Measurements from ENCODE around the gene GAS2.

DNA sequence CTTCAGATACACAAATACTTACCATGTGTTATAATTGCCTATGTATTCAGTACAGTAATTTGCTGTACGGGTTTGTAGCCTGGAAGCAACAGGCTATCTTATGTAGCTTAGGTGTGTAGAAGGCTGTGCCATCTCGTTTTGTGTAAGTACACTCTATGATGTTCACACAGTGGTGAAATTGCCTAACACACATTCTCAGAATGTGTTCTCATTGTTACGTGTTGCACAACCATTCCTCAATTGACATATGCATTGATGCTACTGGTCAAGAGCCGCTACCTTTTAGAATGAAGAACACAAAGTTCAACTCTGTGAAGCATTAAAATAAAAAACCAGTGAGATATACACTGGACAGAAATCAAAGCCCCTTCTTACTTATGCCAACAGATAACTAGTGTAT is 136.4 kb downstream of the GAS2 start:
- no peak for TF ChIP-seq RCOR1 (IDR thresholded peaks at IDR 0.05; ENCODE audit: low read length)
- TF ChIP-seq, protein P1, sequence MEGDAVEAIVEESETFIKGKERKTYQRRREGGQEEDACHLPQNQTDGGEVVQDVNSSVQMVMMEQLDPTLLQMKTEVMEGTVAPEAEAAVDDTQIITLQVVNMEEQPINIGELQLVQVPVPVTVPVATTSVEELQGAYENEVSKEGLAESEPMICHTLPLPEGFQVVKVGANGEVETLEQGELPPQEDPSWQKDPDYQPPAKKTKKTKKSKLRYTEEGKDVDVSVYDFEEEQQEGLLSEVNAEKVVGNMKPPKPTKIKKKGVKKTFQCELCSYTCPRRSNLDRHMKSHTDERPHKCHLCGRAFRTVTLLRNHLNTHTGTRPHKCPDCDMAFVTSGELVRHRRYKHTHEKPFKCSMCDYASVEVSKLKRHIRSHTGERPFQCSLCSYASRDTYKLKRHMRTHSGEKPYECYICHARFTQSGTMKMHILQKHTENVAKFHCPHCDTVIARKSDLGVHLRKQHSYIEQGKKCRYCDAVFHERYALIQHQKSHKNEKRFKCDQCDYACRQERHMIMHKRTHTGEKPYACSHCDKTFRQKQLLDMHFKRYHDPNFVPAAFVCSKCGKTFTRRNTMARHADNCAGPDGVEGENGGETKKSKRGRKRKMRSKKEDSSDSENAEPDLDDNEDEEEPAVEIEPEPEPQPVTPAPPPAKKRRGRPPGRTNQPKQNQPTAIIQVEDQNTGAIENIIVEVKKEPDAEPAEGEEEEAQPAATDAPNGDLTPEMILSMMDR (IDR thresholded peaks at IDR 0.05): no peak

All from SK-N-SH (cell line).